SK-N-SH (cell line): Measurements from ENCODE around the gene MVB12B. TPM values are rescaled to one million over a fixed set of nuclear protein-coding genes. Genes with fewer than 3 reads are reported as not detected.

ENCODE experiments used
- CTCF ChIA-PET: fragments of 300-600, 350-600 bp; formaldehyde crosslinking; extraction: SDS; loops from one replicate; lab custom pipeline; 2021; lab: Yijun Ruan, JAX
- POLR2A ChIA-PET: fragments of 350-600 bp; sonication (Branson Sonifier 250); formaldehyde crosslinking; extraction: SDS; loops from one replicate; lab custom pipeline; 2020; ENCODE audit warnings: antibody characterized with exemption, inconsistent platforms; lab: Yijun Ruan, JAX
- DNase-seq: peaks from one replicate; pipeline ENCODE4 v3.0.0; 2012
- H2AFZ ChIP-seq: fragments of 200-600 bp; sonication (generic); 2 replicates; pipeline ENCODE4 v1.8.1; 2016; ENCODE audit warnings: antibody characterized with exemption, mild to moderate bottlenecking, low read depth
- H3F3A ChIP-seq: fragments of 200-600 bp; sonication (generic); replicated peaks from 2 replicates; pipeline ENCODE3; 2016; ENCODE audit warnings: antibody characterized with exemption, mild to moderate bottlenecking; ENCODE audit not compliant: insufficient read depth
- H3K27ac ChIP-seq, 2 experiments: fragments of 200-500 bp in 1 of 2; fragments of 200-600 bp in 1 of 2; sonication (Bioruptor generic) in 1 of 2; sonication (generic), shearing (Covaris generic) in 1 of 2; 2 replicates each; pipeline versions ENCODE4 v1.5.1 to v1.6.1; 2014 to 2016; ENCODE audit warnings: low read depth in 2 of 2, inconsistent platforms in 1 of 2, low read length in 1 of 2, mild to moderate bottlenecking in 1 of 2, mixed read lengths in 1 of 2
- H3K27me3 ChIP-seq: fragments of 200-600 bp; sonication (generic), shearing (Covaris generic); 2 replicates; pipeline ENCODE4 v1.6.1; 2016; ENCODE audit warnings: mixed run types; ENCODE audit not compliant: insufficient read depth
- H3K36me3 ChIP-seq, 2 experiments: fragments of 200-500 bp in 1 of 2; fragments of 200-600 bp in 1 of 2; sonication (Bioruptor generic) in 1 of 2; sonication (generic) in 1 of 2; replicated peaks in 1 of 2; 2 replicates each; pipeline versions ENCODE3 to v1.5.1; 2014 to 2016; ENCODE audit warnings: low read length in 1 of 2, mild to moderate bottlenecking in 1 of 2; ENCODE audit not compliant: insufficient read depth in 2 of 2, control insufficient read depth in 1 of 2
- H3K4me1 ChIP-seq, 2 experiments: fragments of 200-500 bp in 1 of 2; fragments of 200-600 bp in 1 of 2; sonication (Bioruptor generic) in 1 of 2; sonication (generic), shearing (Covaris generic) in 1 of 2; 2 replicates each; pipeline versions ENCODE4 v1.5.1 to v1.6.1; 2014 to 2016; ENCODE audit warnings: low read depth in 1 of 2, low read length in 1 of 2, mixed run types in 1 of 2; ENCODE audit not compliant: insufficient read depth in 2 of 2, control insufficient read depth in 1 of 2
- H3K4me2 ChIP-seq: fragments of 200-600 bp; sonication (generic), shearing (Covaris generic); 2 replicates; pipeline ENCODE4 v1.6.1; 2017; ENCODE audit warnings: mixed run types
- H3K4me3 ChIP-seq, 2 experiments: fragments of 200-500 bp in 1 of 2; fragments of 200-600 bp in 1 of 2; sonication (Bioruptor generic) in 1 of 2; sonication (generic), shearing (Covaris generic) in 1 of 2; 2 replicates each; pipeline versions ENCODE4 v1.5.1 to v1.8.1; 2014 to 2016; ENCODE audit warnings: low read depth in 2 of 2, inconsistent platforms in 1 of 2, low read length in 1 of 2, mild to moderate bottlenecking in 1 of 2, mixed read lengths in 1 of 2, moderate library complexity in 1 of 2
- H3K79me2 ChIP-seq: fragments of 200-600 bp; sonication (generic); 2 replicates; pipeline ENCODE4 v1.8.1; 2017; ENCODE audit warnings: mild to moderate bottlenecking; ENCODE audit not compliant: insufficient read depth
- H3K9ac ChIP-seq: fragments of 200-600 bp; sonication (generic); 2 replicates; pipeline ENCODE4 v1.6.1; 2017; ENCODE audit warnings: mixed run types
- H3K9me2 ChIP-seq: fragments of 200-600 bp; sonication (generic); 2 replicates; pipeline ENCODE4 v1.6.1; 2017; ENCODE audit warnings: mixed run types
- H3K9me3 ChIP-seq: fragments of 200-600 bp; sonication (generic); 2 replicates; pipeline ENCODE4 v1.6.1; 2017; ENCODE audit warnings: mixed run types, mild to moderate bottlenecking, moderate library complexity
- H4K20me1 ChIP-seq: fragments of 200-600 bp; sonication (generic); 2 replicates; pipeline ENCODE4 v1.6.1; 2017; ENCODE audit warnings: mild to moderate bottlenecking, mixed run types; ENCODE audit not compliant: insufficient read depth
- ELF1 ChIP-seq: IDR thresholded peaks from 2 replicates; pipeline ENCODE4 v1.4.0; 2012
- FOSL2 ChIP-seq: IDR thresholded peaks from 2 replicates; pipeline ENCODE4 v1.4.0; 2012; ENCODE audit warnings: low read depth, mild to moderate bottlenecking, moderate library complexity, borderline replicate concordance
- FOXM1 ChIP-seq: IDR thresholded peaks from 2 replicates; pipeline ENCODE4 v1.4.0; 2012; ENCODE audit warnings: low read depth, mild to moderate bottlenecking
- JUND ChIP-seq: IDR thresholded peaks from 2 replicates; pipeline ENCODE4 v1.4.0; 2012
- MXI1 ChIP-seq: IDR thresholded peaks from 2 replicates; pipeline ENCODE4 v1.6.1; 2012; ENCODE audit warnings: mild to moderate bottlenecking, low read depth, low read length, improper control_type of control experiment
- NFIC ChIP-seq: IDR thresholded peaks from 2 replicates; pipeline ENCODE4 v1.4.0; 2012; ENCODE audit warnings: borderline replicate concordance
- NRF1 ChIP-seq: IDR thresholded peaks from 2 replicates; pipeline ENCODE4 v1.6.1; 2012; ENCODE audit warnings: low read depth, mild to moderate bottlenecking, low read length
- RFX5 ChIP-seq: IDR thresholded peaks from 2 replicates; pipeline ENCODE4 v1.6.1; 2012; ENCODE audit warnings: mild to moderate bottlenecking, improper control_type of control experiment, low read length
- TCF12 ChIP-seq: IDR thresholded peaks from 2 replicates; pipeline ENCODE4 v1.4.0; 2012
- WGBS: methylation state at CpG from one replicate; pipeline ENCODE4 v1.1.6; 2017; ENCODE audit warnings: low lambda C conversion rate; 5-methylcytosine and 5-hydroxymethylcytosine counted together
- polyA plus RNA-seq, 3 experiments: library from polyadenylated mRNA; depleted of rRNA; stranded (reverse); fragments of >200 nt; gene quantifications; 2 replicates each; pipeline ENCODE4 v1.2.3, GENCODE V29; 2012
- TF ChIP-seq, protein P1 (sequence below): IDR thresholded peaks from 2 replicates; pipeline ENCODE4 v1.4.0; 2012; ENCODE audit warnings: low read depth
- TF ChIP-seq, protein P2 (sequence below): IDR thresholded peaks from 2 replicates; pipeline ENCODE4 v1.6.1; 2012; ENCODE audit warnings: mild to moderate bottlenecking, low read depth, low read length, moderate library complexity
- TF ChIP-seq, protein P3 (sequence below): IDR thresholded peaks from 2 replicates; pipeline ENCODE4 v1.4.0; 2012; ENCODE audit warnings: low read depth, borderline replicate concordance
- TF ChIP-seq, protein P4 (sequence below): fragments of 200-600 bp; sonication (generic); IDR thresholded peaks from 2 replicates; pipeline ENCODE4 v1.6.1; 2017; ENCODE audit warnings: antibody characterized with exemption, mild to moderate bottlenecking, moderate library complexity
- TF ChIP-seq, protein P5 (sequence below): fragments of 150-350 bp; IDR thresholded peaks from 2 replicates; pipeline ENCODE4 v1.6.1; 2017; ENCODE audit warnings: antibody characterized with exemption, low read length, low read depth, borderline replicate concordance
- TF ChIP-seq, protein P6 (sequence below): IDR thresholded peaks from 2 replicates; pipeline ENCODE4; 2012

MVB12B gene
- polyA plus RNA-seq, 1 of the 3 experiments (the other 2 are of a cell fraction), result 5.1 TPM

DNA sequence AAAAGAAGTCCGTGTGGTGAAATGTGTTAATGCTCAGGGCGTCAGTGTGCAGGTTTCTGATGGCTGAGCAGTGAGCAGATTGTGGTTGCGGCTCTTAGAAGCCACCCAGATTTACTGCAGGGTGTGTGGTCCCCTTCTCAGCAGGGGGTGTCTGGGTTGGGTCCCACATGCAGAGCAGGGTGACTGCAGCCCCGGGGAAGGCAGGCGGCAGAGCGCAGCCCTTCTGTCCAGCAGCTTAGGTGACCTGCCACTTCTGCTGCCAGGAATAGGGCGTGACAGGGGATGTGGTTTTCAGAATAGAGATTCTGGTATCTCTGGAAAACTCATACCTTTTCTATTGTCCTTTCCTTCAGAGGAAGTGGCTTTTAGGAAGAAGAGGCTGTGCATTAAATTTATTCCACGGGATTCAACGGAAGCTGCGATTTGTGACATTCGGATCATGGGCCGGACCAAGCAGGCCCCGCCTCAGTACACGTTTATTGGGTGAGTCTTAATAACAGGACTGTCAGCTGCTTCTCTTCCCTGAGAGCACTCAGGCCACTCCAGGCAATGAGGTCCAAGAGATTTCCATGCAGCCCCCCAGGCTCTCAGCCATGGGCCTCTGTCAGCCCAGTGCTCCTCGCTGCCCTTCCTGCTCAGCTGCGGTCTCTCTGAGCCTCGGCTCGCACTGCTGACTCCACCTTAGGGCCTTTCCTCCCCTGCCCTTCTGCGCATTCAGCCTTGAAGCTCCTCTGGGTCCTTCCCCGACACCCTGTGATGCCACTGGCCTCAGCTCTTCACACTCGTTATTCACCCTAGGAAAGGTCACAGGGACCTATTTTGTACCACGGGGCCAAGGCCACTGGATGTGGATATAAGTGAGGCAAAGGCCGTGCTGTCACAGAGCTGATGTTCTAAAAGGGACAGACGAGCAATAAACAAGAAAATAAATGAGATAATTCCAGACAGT is 65.4 kb downstream of the MVB12B start:
- Histone ChIP-seq H3K9me2 (no peaks in the 10 kb centered on the region), H2AFZ (no peak overlapping the region), H3F3A (peaks cover 4% of the 10 kb centered on the region), H3K9ac (no peak overlapping the region), H3K27me3 (no peaks in the 10 kb centered on the region), H3K4me3 (no peak overlapping the region), H3K79me2 (no peaks in the 10 kb centered on the region), H3K9me3 (no peaks in the 10 kb centered on the region), H3K4me2 (no peak overlapping the region), H3K27ac (no peak overlapping the region)
- WGBS, result 91% methylated on average over 22 of the region's 24 CpGs
- POLR2A ChIA-PET, result no interaction called here
- no peak for DNase-seq
- CTCF ChIA-PET, result interaction anchor here (0.7 to 1.7 kb wide), 6 partner anchors 90 to 984 kb away, joined by 3 to 4 read pairs (median 4); no protein-coding TSS in a partner anchor
- TF ChIP-seq JUND (no peak), FOXM1 (no peak), TCF12 (no peak), MXI1 (no peak), RFX5 (no peak), ELF1 (no peak), FOSL2 (no peak), NFIC (no peak), NRF1 (no peak)
- TF ChIP-seq, protein P1, sequence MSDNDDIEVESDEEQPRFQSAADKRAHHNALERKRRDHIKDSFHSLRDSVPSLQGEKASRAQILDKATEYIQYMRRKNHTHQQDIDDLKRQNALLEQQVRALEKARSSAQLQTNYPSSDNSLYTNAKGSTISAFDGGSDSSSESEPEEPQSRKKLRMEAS, result no peak
- TF ChIP-seq, protein P2, sequence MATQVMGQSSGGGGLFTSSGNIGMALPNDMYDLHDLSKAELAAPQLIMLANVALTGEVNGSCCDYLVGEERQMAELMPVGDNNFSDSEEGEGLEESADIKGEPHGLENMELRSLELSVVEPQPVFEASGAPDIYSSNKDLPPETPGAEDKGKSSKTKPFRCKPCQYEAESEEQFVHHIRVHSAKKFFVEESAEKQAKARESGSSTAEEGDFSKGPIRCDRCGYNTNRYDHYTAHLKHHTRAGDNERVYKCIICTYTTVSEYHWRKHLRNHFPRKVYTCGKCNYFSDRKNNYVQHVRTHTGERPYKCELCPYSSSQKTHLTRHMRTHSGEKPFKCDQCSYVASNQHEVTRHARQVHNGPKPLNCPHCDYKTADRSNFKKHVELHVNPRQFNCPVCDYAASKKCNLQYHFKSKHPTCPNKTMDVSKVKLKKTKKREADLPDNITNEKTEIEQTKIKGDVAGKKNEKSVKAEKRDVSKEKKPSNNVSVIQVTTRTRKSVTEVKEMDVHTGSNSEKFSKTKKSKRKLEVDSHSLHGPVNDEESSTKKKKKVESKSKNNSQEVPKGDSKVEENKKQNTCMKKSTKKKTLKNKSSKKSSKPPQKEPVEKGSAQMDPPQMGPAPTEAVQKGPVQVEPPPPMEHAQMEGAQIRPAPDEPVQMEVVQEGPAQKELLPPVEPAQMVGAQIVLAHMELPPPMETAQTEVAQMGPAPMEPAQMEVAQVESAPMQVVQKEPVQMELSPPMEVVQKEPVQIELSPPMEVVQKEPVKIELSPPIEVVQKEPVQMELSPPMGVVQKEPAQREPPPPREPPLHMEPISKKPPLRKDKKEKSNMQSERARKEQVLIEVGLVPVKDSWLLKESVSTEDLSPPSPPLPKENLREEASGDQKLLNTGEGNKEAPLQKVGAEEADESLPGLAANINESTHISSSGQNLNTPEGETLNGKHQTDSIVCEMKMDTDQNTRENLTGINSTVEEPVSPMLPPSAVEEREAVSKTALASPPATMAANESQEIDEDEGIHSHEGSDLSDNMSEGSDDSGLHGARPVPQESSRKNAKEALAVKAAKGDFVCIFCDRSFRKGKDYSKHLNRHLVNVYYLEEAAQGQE, result no peak
- TF ChIP-seq, protein P3, sequence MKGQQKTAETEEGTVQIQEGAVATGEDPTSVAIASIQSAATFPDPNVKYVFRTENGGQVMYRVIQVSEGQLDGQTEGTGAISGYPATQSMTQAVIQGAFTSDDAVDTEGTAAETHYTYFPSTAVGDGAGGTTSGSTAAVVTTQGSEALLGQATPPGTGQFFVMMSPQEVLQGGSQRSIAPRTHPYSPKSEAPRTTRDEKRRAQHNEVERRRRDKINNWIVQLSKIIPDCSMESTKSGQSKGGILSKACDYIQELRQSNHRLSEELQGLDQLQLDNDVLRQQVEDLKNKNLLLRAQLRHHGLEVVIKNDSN, result no peak
- TF ChIP-seq, protein P4, sequence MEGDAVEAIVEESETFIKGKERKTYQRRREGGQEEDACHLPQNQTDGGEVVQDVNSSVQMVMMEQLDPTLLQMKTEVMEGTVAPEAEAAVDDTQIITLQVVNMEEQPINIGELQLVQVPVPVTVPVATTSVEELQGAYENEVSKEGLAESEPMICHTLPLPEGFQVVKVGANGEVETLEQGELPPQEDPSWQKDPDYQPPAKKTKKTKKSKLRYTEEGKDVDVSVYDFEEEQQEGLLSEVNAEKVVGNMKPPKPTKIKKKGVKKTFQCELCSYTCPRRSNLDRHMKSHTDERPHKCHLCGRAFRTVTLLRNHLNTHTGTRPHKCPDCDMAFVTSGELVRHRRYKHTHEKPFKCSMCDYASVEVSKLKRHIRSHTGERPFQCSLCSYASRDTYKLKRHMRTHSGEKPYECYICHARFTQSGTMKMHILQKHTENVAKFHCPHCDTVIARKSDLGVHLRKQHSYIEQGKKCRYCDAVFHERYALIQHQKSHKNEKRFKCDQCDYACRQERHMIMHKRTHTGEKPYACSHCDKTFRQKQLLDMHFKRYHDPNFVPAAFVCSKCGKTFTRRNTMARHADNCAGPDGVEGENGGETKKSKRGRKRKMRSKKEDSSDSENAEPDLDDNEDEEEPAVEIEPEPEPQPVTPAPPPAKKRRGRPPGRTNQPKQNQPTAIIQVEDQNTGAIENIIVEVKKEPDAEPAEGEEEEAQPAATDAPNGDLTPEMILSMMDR, result no peak
- TF ChIP-seq, protein P5, sequence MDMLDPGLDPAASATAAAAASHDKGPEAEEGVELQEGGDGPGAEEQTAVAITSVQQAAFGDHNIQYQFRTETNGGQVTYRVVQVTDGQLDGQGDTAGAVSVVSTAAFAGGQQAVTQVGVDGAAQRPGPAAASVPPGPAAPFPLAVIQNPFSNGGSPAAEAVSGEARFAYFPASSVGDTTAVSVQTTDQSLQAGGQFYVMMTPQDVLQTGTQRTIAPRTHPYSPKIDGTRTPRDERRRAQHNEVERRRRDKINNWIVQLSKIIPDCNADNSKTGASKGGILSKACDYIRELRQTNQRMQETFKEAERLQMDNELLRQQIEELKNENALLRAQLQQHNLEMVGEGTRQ, result no peak
- TF ChIP-seq, protein P6, sequence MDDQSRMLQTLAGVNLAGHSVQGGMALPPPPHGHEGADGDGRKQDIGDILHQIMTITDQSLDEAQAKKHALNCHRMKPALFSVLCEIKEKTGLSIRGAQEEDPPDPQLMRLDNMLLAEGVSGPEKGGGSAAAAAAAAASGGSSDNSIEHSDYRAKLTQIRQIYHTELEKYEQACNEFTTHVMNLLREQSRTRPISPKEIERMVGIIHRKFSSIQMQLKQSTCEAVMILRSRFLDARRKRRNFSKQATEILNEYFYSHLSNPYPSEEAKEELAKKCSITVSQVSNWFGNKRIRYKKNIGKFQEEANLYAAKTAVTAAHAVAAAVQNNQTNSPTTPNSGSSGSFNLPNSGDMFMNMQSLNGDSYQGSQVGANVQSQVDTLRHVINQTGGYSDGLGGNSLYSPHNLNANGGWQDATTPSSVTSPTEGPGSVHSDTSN, result no peak
- TF ChIP-seq, all 33 proteins: peak for 0
- Histone ChIP-seq H4K20me1 (no peaks in the 10 kb centered on the region), H3K4me1 (peaks cover 4 to 5% of the 10 kb centered on the region in 2 experiments; a peak in 1 of 4 replicates), H3K36me3 (peaks cover 11 to 25% of the 10 kb centered on the region in 2 experiments)
